Skeletal muscle satellite cell (primary cell): ENCODE measurements around the gene ZSCAN2.
"Not testable (repeated sequence)": the region's sequence is repeated elsewhere in the genome, so short reads cannot be mapped to it uniquely, and the experiment has no call there.

Experiments used
- H3K27me3 ChIP-seq: 2 replicates; pipeline ENCODE4 v1.7.0; 2013; ENCODE audit warnings: low read length; ENCODE audit not compliant: control insufficient read depth, insufficient read depth
- H3K36me3 ChIP-seq: 2 replicates; pipeline ENCODE4 v1.7.0; 2013; ENCODE audit warnings: mild to moderate bottlenecking, control low read depth, low read length; ENCODE audit not compliant: insufficient read depth
- H3K4me1 ChIP-seq: 2 replicates; pipeline ENCODE4 v1.7.0; 2013; ENCODE audit warnings: low read length; ENCODE audit not compliant: control insufficient read depth, insufficient read depth
- H3K4me2 ChIP-seq: 2 replicates; pipeline ENCODE4 v1.7.0; 2013; ENCODE audit warnings: mild to moderate bottlenecking, low read length
- H3K4me3 ChIP-seq: 2 replicates; pipeline ENCODE4 v1.7.0; 2013; ENCODE audit warnings: low read length
- H3K9ac ChIP-seq: 2 replicates; pipeline ENCODE4 v1.7.0; 2013; ENCODE audit warnings: mild to moderate bottlenecking, low read depth, low read length, moderate library complexity
- H3K9me3 ChIP-seq: replicated peaks from 2 replicates; pipeline ENCODE4 v1.7.0; 2013; ENCODE audit warnings: mild to moderate bottlenecking, control low read depth, low read length

The ZSCAN2 gene

GRCh38 chr15:84620626-84621025 lies 19.8 kb downstream of the ZSCAN2 start:
- Histone ChIP-seq H3K27me3 (no peaks in the 10 kb centered on the region), H3K9ac (no peak overlapping the region), H3K4me2 (no peak overlapping the region), H3K4me3 (no peak overlapping the region), H3K36me3 (peaks cover 22% of the 10 kb centered on the region), H3K9me3 (peaks cover 20% of the 10 kb centered on the region), H3K4me1 (no peaks in the 10 kb centered on the region)

- Histone ChIP-seq H3K9me3 (peaks cover 20% of the 10 kb centered on the region), H3K4me1 (no peaks in the 10 kb centered on the region), H3K9ac (no peak overlapping the region), H3K4me3 (no peak overlapping the region), H3K4me2 (no peak overlapping the region), H3K27me3 (no peaks in the 10 kb centered on the region), H3K36me3 (peaks cover 22% of the 10 kb centered on the region)
These were observed 20.7 kb downstream of the ZSCAN2 start for GRCh38 chr15:84621358-84621979.

GRCh38 chr15:84624359-84624758 lies 23.6 kb downstream of the ZSCAN2 start:
- no peak overlapping the region for H3K4me3 ChIP-seq
- H3K4me1 ChIP-seq = no peaks in the 10 kb centered on the region
- peaks cover 20% of the 10 kb centered on the region for H3K9me3 ChIP-seq
- H3K9ac ChIP-seq = no peak overlapping the region
- peaks cover 22% of the 10 kb centered on the region for H3K36me3 ChIP-seq
- no peaks in the 10 kb centered on the region for H3K27me3 ChIP-seq
- no peak overlapping the region for H3K4me2 ChIP-seq

GRCh38 chr15:84625123-84625522 lies 24.3 kb downstream of the ZSCAN2 start:
- no peak overlapping the region for H3K4me3 ChIP-seq
- H3K4me1 ChIP-seq = peaks cover under 1% of the 10 kb centered on the region
- no peak overlapping the region for H3K4me2 ChIP-seq
- no peaks in the 10 kb centered on the region for H3K27me3 ChIP-seq
- no peak overlapping the region for H3K9ac ChIP-seq
- H3K9me3 ChIP-seq = peaks cover 20% of the 10 kb centered on the region
- H3K36me3 ChIP-seq = peaks cover 22% of the 10 kb centered on the region

GRCh38 chr15:84629033-84629432 lies 28.2 kb downstream of the ZSCAN2 start:
- H3K4me3 ChIP-seq = no peak overlapping the region
- H3K36me3 ChIP-seq = no peaks in the 10 kb centered on the region
- H3K9ac ChIP-seq = no peak overlapping the region
- no peaks in the 10 kb centered on the region for H3K27me3 ChIP-seq
- no peaks in the 10 kb centered on the region for H3K9me3 ChIP-seq
- H3K4me2 ChIP-seq = no peak overlapping the region
- peaks cover 16% of the 10 kb centered on the region for H3K4me1 ChIP-seq

- H3K4me1 ChIP-seq = peaks cover 22% of the 10 kb centered on the region
- peak overlapping the region; percentile 89 for H3K4me2 ChIP-seq
- peak overlapping the region; percentile 80 for H3K9ac ChIP-seq
- H3K9me3 ChIP-seq = no peaks in the 10 kb centered on the region
- H3K4me3 ChIP-seq = peak overlapping the region; percentile 80
- H3K27me3 ChIP-seq = no peaks in the 10 kb centered on the region
- peaks cover 7% of the 10 kb centered on the region for H3K36me3 ChIP-seq
These were observed 31.0 kb downstream of the ZSCAN2 start for GRCh38 chr15:84631706-84632272.

GRCh38 chr15:84633311-84634227 lies 32.8 kb downstream of the ZSCAN2 start:
- H3K9ac ChIP-seq = peak overlapping the region; percentile 69
- peaks cover 29% of the 10 kb centered on the region for H3K4me1 ChIP-seq
- no peaks in the 10 kb centered on the region for H3K27me3 ChIP-seq
- no peaks in the 10 kb centered on the region for H3K9me3 ChIP-seq
- peak overlapping the region; percentile 69 for H3K4me3 ChIP-seq
- H3K4me2 ChIP-seq = peak overlapping the region; percentile 89
- peaks cover 14% of the 10 kb centered on the region for H3K36me3 ChIP-seq

GRCh38 chr15:84634228-84634837 lies 33.5 kb downstream of the ZSCAN2 start:
- H3K4me1 ChIP-seq = peaks cover 29% of the 10 kb centered on the region
- H3K9me3 ChIP-seq = no peaks in the 10 kb centered on the region
- H3K36me3 ChIP-seq = peaks cover 19% of the 10 kb centered on the region
- peak overlapping the region; percentile 69 for H3K4me3 ChIP-seq
- H3K27me3 ChIP-seq = no peaks in the 10 kb centered on the region
- H3K9ac ChIP-seq = peak overlapping the region; percentile 69
- peak overlapping the region; percentile 89 for H3K4me2 ChIP-seq

GRCh38 chr15:84638103-84638502 lies 37.3 kb downstream of the ZSCAN2 start:
- Histone ChIP-seq H3K4me2 (no peak overlapping the region), H3K9me3 (no peaks in the 10 kb centered on the region), H3K4me1 (peaks cover 13% of the 10 kb centered on the region), H3K36me3 (peaks cover 50% of the 10 kb centered on the region), H3K4me3 (no peak overlapping the region), H3K9ac (no peak overlapping the region), H3K27me3 (no peaks in the 10 kb centered on the region)

GRCh38 chr15:84641871-84642270 lies 41.1 kb downstream of the ZSCAN2 start:
- not testable (repeated sequence) for H3K4me3 ChIP-seq, H3K4me1 ChIP-seq, H3K4me2 ChIP-seq, H3K27me3 ChIP-seq, H3K9me3 ChIP-seq, H3K9ac ChIP-seq
- peaks cover 71% of the 10 kb centered on the region for H3K36me3 ChIP-seq

- H3K27me3 ChIP-seq, H3K4me1 ChIP-seq, H3K4me3 ChIP-seq, H3K4me2 ChIP-seq, H3K9ac ChIP-seq, H3K9me3 ChIP-seq: not testable (repeated sequence)
- peaks cover 76% of the 10 kb centered on the region for H3K36me3 ChIP-seq
These were observed 41.8 kb downstream of the ZSCAN2 start for GRCh38 chr15:84642640-84643039.
